Measurements from ENCODE around the gene TSKU.
"Not testable (repeated sequence)": the region's sequence is repeated elsewhere in the genome, so short reads cannot be mapped to it uniquely, and the experiment has no call there.

Gene TSKU

DNA sequence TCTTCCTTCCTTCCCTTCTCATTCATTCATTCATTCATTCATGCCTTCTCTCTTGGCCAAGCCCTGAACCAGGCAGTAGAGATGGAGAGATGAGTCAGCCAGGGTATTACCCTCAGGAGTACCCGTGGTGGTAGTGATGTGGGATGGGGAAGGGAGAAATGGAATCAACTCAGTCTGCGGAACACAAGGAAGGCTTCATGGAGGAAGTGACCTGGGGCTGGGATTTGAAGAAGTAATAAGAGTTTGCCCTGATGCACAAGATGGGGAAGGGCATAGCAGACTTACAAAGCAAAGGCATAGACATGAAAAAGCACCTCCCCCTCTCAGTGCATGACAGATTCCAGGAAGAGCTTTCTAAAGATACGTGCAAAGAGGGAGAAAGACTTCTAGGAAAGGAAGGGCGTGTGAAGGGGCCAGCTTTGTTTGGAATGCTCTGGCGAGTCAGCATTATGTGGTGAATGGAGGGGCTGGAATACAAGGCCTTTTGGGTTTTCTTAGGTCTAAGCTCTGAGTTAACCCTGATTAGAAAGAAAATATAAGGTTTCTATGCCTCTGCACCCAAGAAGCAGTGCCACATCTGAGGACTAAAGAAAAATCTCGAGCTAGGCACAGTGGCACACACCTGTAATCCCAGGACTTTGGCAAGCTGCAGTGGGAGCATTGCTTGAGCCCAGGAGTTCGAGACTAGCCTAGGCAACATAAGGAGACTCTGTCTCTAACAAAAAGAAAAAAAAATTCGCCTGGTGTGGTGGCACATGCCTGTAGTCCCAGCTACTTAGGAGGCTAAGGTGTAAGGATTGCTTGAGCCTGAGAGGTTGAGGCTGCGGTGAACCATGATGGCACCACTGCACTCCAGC lies 41.2 kb downstream of the TSKU start:
- DNase-seq (ENCODE audit: low read depth) = no peak
- H3K4me3 ChIP-seq (ENCODE audit: control insufficient read depth, low read depth, low read length) = no peak overlapping the region
- TF ChIP-seq, protein P1, sequence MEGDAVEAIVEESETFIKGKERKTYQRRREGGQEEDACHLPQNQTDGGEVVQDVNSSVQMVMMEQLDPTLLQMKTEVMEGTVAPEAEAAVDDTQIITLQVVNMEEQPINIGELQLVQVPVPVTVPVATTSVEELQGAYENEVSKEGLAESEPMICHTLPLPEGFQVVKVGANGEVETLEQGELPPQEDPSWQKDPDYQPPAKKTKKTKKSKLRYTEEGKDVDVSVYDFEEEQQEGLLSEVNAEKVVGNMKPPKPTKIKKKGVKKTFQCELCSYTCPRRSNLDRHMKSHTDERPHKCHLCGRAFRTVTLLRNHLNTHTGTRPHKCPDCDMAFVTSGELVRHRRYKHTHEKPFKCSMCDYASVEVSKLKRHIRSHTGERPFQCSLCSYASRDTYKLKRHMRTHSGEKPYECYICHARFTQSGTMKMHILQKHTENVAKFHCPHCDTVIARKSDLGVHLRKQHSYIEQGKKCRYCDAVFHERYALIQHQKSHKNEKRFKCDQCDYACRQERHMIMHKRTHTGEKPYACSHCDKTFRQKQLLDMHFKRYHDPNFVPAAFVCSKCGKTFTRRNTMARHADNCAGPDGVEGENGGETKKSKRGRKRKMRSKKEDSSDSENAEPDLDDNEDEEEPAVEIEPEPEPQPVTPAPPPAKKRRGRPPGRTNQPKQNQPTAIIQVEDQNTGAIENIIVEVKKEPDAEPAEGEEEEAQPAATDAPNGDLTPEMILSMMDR (IDR thresholded peaks at IDR 0.05; ENCODE audit: control insufficient read depth, insufficient read depth, low read depth, low read length, missing control alignments) = no peak

- DNase-seq (ENCODE audit: low read depth) = no peak
- no peak overlapping the region for H3K4me3 ChIP-seq (ENCODE audit: control insufficient read depth, low read depth, low read length)
- TF ChIP-seq, protein P1 (IDR thresholded peaks at IDR 0.05; ENCODE audit: control insufficient read depth, insufficient read depth, low read depth, low read length, missing control alignments) = no peak
These were observed 42.0 kb downstream of the TSKU start for GRCh38 chr11:76824980-76825725.

DNA sequence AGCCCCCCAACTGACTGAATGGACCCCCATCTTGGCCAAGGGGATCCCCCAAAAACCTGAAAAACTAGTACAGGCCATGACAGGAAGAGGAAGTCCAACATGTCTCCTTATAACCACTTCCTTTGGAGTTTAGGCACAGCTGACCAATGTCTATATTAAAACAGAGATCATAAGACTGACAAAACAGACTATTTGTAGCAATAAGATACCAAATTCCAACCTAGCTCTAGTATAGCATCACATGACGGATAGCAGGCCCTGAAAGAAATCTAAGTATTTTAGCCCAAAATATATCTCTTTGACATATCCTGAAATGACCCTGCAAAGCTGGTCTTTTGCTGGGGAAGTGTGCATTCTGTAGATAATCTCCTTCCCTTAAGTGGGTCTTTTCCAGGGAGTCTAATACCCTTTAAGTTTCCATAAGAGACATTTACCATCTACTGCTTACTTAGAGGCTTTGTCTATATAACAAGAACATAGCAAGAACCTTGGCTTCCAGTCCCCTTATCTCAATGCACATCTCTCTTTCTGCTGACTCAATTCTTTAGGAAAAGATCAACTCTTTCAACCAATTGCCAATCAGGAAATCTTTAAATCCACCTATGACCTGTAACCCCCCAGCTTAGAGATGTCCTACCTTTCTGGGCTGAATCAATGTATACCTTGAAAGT lies 42.7 kb downstream of the TSKU start:
- no peak overlapping the region for H3K4me3 ChIP-seq (ENCODE audit: control insufficient read depth, low read depth, low read length)
- TF ChIP-seq, protein P1 (IDR thresholded peaks at IDR 0.05; ENCODE audit: control insufficient read depth, insufficient read depth, low read depth, low read length, missing control alignments) = no peak
- no peak for DNase-seq (ENCODE audit: low read depth)

DNA sequence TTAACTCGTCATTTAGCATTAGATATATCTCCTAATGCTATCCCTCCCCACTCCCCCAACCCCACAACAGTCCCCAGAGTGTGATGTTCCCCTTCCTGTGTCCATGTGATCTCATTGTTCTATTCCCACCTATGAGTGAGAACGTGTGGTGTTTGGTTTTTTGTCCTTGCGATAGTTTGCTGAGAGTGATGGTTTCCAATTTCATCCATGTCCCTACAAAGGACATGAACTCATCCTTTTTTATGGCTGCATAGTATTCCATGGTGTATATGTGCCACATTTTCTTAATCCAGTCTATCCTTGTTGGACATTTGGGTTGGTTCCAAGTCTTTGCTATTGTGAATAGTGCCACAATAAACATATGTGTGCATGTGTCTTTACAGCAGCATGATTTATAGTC lies 43.4 kb downstream of the TSKU start:
- DNase-seq (ENCODE audit: low read depth); H3K4me3 ChIP-seq (ENCODE audit: control insufficient read depth, low read depth, low read length): not testable (repeated sequence)

GRCh38 chr11:76827005-76827404 lies 43.8 kb downstream of the TSKU start:
- not testable (repeated sequence) for DNase-seq (ENCODE audit: low read depth); H3K4me3 ChIP-seq (ENCODE audit: control insufficient read depth, low read depth, low read length)

GRCh38 chr11:76830639-76831327 lies 47.6 kb downstream of the TSKU start:
- peak; percentile 67 for DNase-seq (ENCODE audit: low read depth)
- TF ChIP-seq, protein P1 (IDR thresholded peaks at IDR 0.05; ENCODE audit: control insufficient read depth, insufficient read depth, low read depth, low read length, missing control alignments) = no peak
- no peak overlapping the region for H3K4me3 ChIP-seq (ENCODE audit: control insufficient read depth, low read depth, low read length)

- TF ChIP-seq, protein P1 (IDR thresholded peaks at IDR 0.05; ENCODE audit: control insufficient read depth, insufficient read depth, low read depth, low read length, missing control alignments) = no peak
- DNase-seq (ENCODE audit: low read depth) = no peak
These were observed 48.6 kb downstream of the TSKU start for GRCh38 chr11:76831686-76832310.

More at GRCh38 chr11:76831686-76832310, 48.6 kb downstream of the TSKU start:
- H3K4me3 ChIP-seq (ENCODE audit: control insufficient read depth, low read depth, low read length) = no peak overlapping the region
